Stimulated activated CD4-positive, alpha-beta T cell treated with anti-CD3 and anti-CD28 coated beads, Interleukin-4, amount 100 ng/mL, for 1 hour (primary cell): ENCODE data around the gene NKPD1.

Experiments
- DNase-seq: peaks from one replicate; pipeline ENCODE4 v3.0.0-alpha.2; 2020

NKPD1 gene

DNA sequence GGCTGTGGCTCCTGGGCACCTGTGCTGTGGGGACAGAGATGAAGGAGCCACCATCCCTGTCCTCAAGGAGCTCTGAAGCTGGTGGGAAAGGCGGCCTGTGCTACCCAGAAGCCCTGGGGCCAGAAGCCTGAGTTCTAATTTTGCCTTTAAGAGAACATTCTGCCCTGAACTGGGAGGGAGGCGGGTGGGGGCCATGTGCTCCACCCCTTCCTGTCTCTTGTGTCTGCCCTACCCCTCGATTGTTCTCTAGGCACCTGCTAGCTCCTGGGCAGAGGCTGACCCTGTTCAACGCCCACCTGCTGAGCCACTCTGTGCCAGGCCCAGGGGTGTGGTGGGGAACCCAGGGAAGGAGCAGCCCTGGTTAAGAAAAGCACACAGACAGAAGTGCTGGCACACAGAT, 11.4 kb upstream of the NKPD1 start:
- DNase-seq: peak; percentile 29

DNA sequence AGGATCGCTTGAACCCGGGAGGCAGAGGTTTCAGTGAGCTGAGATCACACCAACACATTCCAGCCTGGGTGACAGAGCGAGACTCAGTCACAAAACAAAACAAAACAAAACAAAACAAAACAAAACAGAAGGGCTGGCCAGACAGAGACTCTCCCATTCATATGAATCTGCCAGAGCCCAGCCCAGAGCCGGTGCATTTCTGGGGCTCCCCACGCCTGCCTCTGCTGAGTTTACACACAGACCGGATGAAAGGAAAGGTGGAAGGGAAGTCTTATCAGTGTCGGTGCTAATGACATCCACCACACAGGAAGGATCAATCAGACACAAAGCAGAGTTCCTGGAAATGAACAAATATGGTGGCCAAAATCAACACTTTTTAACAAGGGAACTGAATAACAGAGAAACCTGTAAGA, 10.4 kb upstream of the NKPD1 start:
- peak; percentile 24 for DNase-seq

DNA sequence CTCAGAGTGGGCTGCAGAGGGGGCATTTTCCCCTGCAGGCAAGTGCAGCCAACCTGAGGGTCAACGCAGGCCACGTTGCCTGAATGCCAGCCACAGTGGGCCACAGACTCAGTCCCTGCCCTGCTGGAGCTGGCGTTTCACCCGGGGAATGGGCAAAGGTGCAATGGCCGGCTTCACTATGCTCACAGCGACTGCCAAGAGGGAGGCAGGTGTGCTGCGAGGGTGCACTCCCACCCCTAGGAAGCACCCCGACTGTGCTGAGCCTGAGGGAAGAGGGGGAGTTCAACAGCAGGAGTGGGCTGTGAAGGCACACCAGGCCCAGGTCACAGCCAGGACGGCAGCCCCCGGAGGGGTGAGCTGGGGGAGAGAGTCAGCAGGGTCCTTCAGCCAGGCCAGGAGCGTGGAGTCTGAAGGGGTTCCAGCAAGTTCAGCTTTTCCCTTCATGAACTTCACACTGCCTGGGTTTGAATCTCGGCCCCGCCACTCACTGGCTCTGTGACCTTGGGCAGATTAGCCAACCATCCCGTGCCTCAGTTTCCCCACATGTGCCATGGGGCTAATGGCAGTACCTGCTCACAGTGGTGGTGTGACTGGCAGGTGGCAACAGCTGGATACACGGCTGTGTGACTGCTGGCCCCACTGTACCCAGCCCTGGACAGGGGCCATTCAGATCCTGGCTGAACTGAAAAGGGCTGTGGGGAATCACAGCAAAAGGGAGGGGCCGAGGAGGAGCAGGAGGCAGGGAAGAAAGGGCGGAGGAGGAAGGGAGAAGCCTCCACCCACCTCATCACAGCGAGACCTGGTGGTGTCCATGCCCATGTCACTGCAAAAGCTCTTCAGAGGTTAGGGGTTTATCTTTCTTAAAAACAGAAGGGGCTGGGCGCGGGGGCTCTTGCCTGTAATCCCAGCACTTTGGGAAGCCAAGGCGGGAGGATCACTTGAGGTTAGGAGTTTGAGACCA, 9.6 kb upstream of the NKPD1 start:
- DNase-seq: no peak

DNA sequence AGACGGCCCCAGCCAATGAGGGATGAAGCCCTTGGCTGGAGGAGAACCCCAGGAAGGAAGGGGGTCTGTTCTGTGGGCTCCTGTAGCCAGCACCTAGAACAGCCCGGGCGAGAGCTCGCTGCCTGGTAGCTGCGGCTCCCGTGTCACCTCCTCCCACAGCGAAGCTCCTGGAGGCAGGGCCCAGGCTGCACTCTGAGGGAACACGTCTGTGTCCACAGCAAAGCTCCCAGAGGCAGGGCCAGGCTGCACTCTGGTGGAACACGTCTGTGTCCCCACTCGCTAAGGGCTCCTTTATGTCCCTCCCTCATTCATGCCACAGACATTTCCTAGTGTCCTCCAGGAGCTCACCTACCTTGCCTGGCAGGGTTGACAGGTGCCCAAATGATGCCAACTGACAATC, 8.8 kb upstream of the NKPD1 start:
- no peak for DNase-seq

DNA sequence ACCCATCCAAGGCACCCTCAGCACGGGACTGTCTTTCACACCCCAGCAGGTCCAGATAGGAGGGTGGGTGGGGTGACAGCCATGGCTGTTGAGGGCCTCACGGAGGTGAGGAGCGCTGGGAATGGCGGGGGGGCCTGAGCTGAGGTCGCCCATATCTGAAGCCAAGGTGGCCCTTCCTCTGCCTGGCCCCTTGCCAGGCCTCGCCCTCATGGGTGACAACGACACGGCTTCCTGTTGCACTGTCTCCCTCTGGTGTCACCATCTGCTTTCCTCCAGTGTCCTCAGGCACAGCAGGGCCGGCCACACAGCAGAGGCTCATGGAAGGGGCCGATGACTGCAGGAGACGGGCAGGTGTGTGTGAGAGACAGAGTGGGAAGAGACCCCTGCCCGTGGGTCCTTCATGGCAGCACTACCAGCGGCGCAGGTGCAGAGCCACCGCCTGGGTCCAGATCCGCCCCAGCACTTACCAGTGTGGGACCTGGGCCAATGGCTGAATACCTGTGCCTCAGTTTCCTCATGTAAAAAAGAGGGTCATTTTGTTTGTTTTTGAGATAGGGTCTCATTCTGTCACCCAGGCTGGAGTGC, 8.1 kb upstream of the NKPD1 start:
- DNase-seq: no peak

DNA sequence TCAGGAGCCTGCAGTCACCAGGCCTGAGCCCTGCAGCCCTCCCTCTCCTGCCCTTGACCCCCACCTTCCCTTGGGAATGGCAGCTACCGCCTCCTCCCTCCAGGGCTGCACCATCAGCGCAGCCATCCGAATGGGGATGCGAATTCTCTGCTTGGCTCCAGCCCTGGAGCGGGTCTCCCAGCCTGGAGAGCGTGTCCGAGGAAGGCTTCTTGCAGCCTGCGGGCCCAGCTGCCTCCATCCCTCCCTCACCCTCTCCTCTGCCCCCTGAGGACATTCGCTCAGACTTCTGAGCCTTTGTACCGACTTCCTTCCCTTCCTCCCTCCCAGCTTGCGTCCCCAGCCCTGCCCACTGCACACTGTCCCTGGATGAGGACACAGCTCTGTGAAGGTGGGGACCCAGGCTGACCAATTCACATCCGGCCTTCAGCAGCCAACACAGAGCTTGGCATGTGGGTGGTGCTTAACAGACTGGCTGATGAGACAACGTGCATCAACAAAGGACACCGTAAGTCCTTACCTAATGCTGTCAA, 6.0 kb upstream of the NKPD1 start:
- DNase-seq: no peak

DNA sequence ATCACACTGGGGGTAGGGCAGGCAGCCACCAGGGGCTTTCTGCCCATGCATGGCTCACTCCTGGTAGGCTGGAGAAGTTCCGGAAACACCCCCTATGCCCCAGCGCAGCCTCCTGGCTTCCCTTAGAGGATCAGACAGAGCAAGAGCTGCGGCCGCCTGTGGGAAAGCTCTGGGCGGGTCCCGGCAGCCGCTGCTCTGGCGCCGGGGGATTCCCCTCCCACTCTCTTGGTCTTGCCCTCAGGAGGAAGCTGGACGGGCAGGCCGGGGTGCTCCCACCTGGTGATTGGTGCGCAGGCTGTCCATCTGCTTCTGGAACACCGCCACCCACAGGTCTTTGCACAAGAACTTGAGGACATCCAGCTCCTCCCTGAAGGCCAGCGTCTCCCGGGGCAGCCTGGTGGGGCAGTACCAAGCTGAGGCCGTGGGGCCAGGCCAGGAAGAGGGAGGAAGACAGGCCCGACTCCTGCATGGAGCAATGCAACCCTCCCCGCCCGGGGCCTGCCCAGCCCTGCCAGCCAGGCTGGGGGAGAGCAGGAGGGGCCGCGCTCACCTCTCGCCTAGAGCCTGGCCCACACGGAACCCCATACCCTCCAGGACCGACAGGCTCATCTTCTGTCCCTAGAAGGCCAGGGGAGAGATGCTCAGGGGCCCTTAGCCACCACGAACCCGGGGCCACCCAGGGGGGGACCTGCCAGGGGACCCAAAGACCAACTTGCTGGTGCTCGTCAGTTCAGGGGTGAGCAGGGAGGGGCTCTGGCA, 4.0 kb upstream of the NKPD1 start:
- DNase-seq: peak; percentile 56

DNA sequence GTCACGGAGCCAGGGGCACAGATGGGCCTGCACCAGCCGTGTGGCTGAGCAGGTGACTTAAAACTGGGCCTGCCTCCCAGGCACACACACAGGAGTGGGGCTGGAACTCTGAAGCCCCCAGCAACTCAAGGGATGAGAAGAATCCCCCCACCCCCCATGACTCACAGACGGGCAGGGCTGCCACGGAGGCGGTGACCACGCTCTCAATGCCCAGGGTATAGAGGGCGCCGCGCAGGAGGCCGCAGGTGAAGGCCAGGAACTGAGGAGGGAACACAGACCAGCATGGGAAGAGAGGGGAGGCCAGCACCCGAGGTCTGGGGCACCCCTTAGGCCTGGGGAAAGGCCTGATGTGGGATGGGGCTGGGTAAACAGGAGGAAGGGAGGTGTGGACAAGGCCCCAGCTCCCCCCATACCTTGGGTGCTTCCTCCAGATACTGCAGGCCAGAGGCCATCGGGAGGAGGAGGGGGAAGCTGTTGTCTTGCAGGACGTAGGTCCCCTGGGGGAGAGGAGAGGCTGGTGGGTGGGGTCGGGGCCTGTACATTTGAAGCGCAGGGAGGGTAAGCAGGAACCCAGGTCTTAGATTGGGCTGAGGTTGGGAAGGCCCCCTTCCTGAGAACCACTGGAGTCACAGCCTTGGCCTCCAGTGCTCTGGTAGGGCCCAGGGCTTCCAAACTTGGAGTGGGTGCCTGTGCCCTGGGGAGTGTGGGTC, 3.1 kb upstream of the NKPD1 start:
- DNase-seq: no peak

DNA sequence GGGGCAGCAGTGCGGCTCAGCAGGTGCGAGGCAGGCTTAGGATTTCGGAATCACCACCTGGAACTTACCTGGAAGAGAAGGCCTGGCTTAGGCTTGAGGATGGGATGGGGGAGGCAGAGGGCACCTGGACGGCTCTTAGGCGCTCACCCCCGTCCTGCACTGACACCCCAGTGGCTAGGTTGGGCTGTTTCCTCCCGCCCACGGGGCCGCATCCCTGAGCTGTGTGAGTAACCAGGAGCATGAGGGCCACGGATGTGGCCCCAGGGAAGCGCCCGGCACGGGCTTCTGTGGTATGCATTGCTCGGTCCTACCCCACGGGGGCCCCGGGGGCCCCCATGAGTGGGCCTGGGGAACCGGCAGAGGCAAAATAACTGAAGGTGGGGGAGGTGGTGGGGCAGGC, 2.4 kb upstream of the NKPD1 start:
- DNase-seq: no peak

DNA sequence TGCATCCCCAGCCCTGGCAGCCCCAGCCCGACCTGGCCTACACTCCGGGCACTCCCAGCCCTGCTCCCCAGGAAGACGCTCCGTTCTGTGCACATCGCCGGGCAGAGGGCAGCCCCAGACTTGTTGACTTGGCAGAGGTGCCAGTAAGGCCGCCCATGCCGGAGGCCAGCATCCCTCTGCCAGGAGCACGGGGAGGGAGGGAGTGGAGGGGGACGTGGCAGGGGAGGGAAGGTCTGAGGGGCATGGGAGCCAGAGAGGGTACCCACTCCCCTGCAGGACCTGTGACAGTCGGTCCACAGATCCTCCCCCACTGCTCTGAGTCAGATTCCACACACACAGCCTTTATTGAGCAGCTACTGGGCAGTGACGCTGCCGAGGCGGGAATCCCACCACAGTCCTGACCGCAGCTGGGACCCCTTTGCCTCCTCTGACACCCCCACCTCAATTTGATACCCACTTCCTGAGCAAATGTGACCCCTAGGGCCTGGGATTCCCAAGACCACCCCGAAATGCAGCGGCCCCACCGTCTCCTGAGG, 1.9 kb upstream of the NKPD1 start:
- no peak for DNase-seq

DNA sequence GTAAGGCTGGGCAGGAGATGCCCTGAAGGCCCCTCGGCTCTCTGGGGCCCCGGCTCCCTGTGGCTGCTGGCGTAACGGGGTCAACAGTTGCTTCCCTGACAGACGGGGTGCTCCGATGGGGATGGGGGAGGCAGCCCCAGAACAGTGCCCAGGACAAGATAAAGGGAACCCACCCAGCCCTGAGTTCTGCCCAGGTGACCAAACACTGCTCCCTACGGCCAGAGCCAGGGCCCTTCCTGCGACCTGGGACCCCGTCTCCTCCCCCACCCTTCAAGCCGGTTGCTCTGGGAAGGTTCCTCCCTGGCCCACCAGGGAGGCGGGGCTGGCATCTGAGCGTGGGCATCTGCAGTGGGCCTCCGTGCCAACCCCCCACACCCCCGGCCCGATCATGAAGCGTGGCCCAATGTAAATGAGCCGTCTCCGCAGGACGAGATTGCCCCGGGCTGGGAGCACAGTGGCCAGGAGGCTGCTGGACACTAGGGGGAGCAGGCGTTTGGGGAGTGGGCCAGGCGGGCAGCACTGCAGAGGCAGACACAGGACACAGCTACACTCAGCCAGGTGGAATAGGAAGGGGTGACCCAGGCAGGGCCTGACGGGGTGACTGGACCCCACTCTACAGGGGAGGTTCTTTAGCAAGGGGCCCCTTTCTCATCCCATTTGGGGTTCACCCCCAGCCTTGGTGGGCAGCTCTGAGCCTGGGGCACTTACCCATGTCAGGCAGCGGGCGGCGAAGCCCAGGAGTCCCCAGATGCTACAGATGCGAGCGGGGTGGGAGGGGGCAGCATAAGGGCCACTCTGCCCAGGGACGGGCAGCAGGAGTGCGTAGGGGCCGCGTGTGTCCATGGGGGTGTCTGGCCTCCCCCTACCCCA, 1.2 kb upstream of the NKPD1 start:
- DNase-seq: no peak

DNA sequence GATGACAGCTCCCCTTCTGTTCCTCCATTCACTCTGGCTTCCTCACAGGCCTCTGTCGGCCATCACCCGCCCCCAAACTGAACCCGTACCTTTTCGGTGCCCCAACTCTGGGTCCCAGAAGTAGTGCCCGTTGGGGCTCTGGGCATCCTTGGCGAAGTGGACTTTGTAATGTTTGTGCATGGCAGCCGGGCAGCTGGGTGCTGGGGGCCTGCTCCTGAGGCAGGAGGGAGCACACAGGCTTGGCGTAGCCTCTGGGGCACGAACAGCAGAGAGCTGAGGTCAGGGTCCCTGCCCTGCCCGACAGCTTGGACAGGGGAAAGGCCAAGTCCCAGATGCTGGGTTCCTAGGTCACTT, 834 bp downstream of the NKPD1 start:
- DNase-seq: no peak

DNA sequence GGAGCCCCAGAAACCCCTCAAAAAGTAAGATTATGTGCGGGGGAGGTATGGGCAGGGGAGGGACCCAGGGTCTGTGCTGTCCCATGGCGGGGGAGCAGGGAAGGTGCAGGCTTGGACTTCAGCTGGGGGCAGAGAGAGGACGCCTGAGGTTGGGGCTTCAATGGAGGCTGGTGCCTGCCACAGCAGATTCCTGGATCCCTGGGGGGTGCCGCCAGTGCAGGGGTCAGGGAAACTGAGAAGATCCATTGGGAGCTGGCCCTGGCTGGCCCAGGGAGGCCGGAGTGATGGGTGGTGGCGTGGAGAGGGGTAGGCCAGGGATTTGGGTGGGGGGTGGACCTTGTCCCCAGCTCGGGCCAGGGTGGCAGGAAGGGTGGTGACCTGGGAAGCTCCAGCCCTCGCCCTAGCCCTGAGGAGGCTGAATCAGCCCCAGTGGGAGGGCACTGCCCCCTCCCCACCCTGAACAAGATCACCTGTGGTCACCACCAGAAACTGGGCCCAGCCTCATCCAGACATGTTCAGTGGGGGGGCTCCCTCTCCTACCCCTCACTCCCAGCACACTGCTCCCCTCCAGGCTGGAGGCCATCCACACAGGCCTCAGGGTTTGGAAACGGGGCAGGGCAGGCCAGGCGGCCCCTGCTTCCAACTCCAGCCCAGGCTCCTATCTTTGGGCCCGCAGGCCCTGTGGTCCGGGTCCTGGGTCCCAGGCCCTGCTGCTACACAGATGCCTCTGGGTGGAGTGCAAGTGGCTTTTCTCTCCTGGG, 1.4 kb downstream of the NKPD1 start:
- no peak for DNase-seq

DNA sequence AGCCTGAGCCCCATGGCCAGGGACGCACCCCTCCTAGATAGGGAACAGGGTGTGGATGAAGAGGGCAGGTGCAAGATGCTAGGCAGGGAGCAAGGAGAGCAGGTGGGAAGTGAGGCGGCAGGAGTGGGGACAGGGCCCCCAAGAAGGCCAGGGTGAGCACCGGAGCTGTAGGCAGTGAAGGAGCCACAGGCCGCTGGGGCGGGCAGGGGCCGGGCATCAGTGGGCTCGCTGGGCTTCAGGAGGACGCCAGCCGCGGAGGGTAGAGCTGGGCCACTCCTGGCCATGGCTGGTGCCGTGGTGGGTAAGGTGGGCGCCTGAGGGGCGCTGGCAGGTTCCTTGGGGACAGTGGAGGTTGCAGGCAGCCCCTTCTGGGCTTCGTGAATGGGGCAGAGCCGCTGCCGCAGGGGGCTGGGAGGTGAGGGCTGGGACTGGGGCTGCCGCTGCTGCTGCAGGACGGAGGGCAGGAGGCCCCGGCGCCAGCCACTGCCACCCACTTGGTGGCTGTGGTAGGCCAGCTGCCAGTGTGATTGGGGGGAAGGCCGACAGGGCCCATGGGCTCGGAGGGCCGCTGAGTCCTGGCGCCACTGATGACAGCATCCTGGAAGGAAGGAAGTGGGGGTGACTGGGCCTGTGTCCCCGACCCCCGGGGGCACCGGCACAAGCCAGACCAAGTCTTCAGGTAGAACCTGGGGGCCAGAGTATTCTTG, 2.1 kb downstream of the NKPD1 start:
- no peak for DNase-seq

DNA sequence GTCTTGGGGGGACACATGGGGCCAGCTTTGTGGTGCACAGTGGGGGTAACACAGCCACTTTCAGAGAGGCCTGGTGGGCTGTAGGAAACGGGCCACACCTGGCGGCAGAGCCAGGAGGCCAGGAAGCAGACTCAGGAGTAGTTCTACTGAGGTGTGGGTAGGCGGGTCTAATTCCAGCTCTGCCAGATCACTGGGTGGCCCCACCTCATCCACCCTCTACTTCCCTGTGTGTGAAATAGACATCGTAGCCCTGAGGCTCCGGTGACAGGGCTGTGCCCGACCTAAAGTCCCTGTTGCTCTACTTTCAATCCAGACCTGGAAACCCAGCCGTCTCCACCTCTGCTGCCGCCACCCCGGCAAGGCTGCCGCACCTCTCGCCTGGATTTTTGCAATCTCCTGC, 4.0 kb downstream of the NKPD1 start:
- no peak for DNase-seq

DNA sequence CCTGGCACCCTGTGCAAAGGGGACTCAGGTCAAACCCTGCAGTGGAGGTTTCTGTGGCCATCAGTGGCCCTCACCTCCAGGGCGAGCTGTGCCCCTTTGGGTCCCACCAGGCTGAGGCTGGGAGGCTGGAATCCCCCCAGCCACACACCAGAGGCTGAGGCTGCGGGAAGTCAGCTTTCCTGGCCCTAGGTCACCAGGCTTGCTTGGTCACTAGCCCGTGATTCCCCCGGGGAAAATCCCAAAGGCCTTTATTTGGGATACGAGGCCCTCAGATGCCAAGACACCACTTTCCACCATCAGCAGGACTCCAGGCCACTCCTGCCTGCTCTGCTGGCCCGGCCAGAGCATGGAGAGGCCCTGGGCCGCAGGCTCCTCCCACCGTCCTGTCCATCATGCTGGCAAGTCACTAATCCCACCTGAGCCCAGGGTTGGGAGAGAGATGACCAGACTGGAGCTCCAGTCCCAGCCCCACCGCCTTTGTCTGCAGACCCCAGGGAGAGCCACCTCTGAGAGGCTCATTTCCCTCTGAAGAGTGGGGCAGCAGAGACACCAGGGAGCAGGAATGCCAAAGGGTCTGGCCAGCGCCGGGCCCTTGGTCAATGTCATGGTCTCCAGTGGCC, 4.7 kb downstream of the NKPD1 start:
- DNase-seq: no peak

DNA sequence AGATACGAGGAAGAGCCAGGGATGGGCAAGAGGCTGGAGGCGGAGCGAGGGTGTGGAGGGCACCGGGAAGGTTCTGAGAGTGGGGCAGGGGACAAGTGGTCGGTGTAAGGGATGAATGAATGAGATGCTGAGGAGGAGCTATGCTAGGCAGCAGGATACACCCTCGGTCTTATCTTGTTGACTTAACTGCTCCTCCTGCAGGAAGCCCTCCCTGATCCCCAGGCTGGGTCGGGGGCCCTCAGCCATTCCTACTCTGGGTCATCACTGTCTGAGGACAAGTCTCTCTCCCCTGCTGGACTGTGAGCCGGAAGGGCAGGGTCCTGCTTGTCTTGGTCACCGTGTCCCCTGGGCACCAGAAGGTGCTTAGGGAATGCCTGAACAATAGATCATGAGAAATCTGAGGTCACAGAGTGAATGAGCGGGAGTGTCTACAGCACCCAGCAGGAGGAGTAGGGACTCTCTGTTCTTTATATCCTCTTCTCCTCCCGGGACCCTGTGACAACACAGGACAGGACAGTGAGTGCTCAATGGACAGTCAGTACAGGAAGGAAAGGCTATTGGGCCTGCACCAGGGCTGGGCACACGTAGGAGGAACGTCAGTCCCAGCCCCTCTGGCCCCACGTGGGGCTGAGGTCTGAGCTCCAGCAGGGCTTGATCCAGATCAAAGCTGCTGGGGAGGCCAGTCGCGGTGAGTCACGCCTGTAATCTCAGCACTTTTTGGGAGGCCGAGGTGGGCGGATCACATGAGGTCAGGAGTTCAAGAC, 6.5 kb downstream of the NKPD1 start:
- no peak for DNase-seq

DNA sequence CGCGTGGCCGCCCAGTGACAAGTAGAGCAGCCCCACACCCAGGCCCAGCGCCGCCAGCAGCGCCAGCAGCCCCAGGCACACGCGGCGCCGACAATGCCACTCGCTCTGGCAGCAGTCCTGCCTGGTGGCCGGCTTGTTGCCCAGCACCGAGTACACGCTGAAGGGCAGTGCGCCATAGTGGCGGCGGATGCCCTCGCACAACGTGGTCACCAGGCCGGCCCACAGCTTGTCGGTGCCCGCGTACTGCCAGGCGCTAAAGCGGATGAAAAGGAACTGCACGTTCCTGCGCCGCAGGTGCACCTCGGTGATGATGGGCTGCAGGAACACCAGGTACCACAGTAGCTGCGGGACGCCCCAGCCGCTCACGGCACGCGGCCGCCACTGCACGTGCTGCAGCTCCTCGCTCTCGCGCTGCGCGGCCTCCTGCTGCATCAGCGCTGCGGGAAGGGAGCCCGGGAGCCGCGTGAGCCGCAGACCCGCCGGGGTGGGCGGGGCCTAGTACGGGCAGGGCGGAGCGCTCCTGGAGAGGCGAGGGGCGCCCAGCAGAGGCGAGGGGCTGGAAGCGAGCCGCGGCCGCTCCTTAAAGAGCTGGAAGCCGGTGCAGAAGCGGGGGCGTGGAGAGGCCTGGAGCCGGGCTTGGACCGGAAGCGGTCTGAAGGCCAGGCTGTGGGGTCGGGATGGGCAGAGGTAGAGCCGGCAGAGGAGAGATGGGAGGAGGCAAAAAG, 7.3 kb downstream of the NKPD1 start:
- DNase-seq: peak; percentile 46
